ENCODE results near the gene RANBP10. TPM values are rescaled to one million over a fixed set of nuclear protein-coding genes. Genes with fewer than 3 reads are reported as not detected.

RANBP10 gene
- total RNA-seq, 1 experiment from 2014 or later, result 13.4 TPM

GRCh38 chr16:67814567-67814966, 8.2 kb upstream of the RANBP10 start:
- DNase-seq (ENCODE audit: low read depth, low spot score) (no peak), ATAC-seq (no peak)
- no TSS peak for BruUV-seq (replicated peaks)
- Histone ChIP-seq H3K4me1 (ENCODE audit: control insufficient read depth, insufficient read depth, low read length) (no peaks in the 10 kb centered on the region), H3K27ac (ENCODE audit: low read length) (no peak overlapping the region), H3K36me3 (ENCODE audit: control insufficient read depth, insufficient read depth, low read length) (no peaks in the 10 kb centered on the region), H3K9me3 (ENCODE audit: control insufficient read depth, insufficient read depth, low read depth, low read length) (no peaks in the 10 kb centered on the region), H3K27me3 (ENCODE audit: control insufficient read depth, insufficient read depth, low read length) (no peaks in the 10 kb centered on the region), H3K4me3 (ENCODE audit: low read depth in 2 of 2, low read length in 2 of 2) (no peak overlapping the region)
- intact Hi-C loops (cut with micrococcal nuclease; ENCODE audit: unreplicated experiment) (no loop called here), in situ Hi-C loops (cut with HindIII; ENCODE audit: low pct_unique_long_range_greater_than_20kb, low sequenced_read_pairs) (no loop called here)
- POLR2A ChIA-PET, result interaction anchor here (0.7 kb wide), 1 partner anchor 273 kb away, joined by 3 read pairs; no protein-coding TSS in a partner anchor
- TF ChIP-seq TCF7L2 (IDR thresholded peaks at IDR 0.05; ENCODE audit: low read depth, low read length), result no peak
- TF ChIP-seq REST (IDR thresholded peaks at IDR 0.05; ENCODE audit: insufficient read depth in 1 of 2, low read depth in 2 of 2, low read length in 1 of 2), result no peak
- no peak for TF ChIP-seq SIN3A (IDR thresholded peaks at IDR 0.05; ENCODE audit: borderline replicate concordance, insufficient read depth, low read depth, low read length)
- no peak for TF ChIP-seq POLR2AphosphoS5 (IDR thresholded peaks at IDR 0.05; ENCODE audit: low read depth, low read length)
- no peak for TF ChIP-seq CTCF (IDR thresholded peaks at IDR 0.05)
- CTCF ChIA-PET, result no interaction called here

- Histone ChIP-seq H3K27ac (ENCODE audit: low read length) (no peak overlapping the region), H3K9me3 (ENCODE audit: control insufficient read depth, insufficient read depth, low read depth, low read length) (no peaks in the 10 kb centered on the region), H3K36me3 (ENCODE audit: control insufficient read depth, insufficient read depth, low read length) (no peaks in the 10 kb centered on the region), H3K4me3 (ENCODE audit: low read depth in 2 of 2, low read length in 2 of 2) (no peak overlapping the region), H3K4me1 (ENCODE audit: control insufficient read depth, insufficient read depth, low read length) (0 out of 2 replicates have a peak, but pooled peaks cover 3% of the 10 kb centered on the region), H3K27me3 (ENCODE audit: control insufficient read depth, insufficient read depth, low read length) (no peaks in the 10 kb centered on the region)
- no peak for ATAC-seq
- BruUV-seq (replicated peaks), result no TSS peak
- DNase-seq (ENCODE audit: low read depth, low spot score), result no peak
- in situ Hi-C loops (cut with HindIII; ENCODE audit: low pct_unique_long_range_greater_than_20kb, low sequenced_read_pairs), result no loop called here
- POLR2A ChIA-PET, result no interaction called here
- intact Hi-C loops (cut with micrococcal nuclease; ENCODE audit: unreplicated experiment), result no loop called here
- no peak for TF ChIP-seq TCF7L2 (IDR thresholded peaks at IDR 0.05; ENCODE audit: low read depth, low read length)
- CTCF ChIA-PET, result no interaction called here
Observed at GRCh38 chr16:67811899-67812298, 5.5 kb upstream of the RANBP10 start.

GRCh38 chr16:67807148-67807682, 855 bp upstream of the RANBP10 start:
- BruUV-seq (replicated peaks), result no TSS peak
- in situ Hi-C loops (cut with HindIII; ENCODE audit: low pct_unique_long_range_greater_than_20kb, low sequenced_read_pairs), result no loop called here
- POLR2A ChIA-PET, result interaction anchor here (0.5 to 0.6 kb wide), 4 partner anchors 15 to 114 kb away, joined by 3 to 7 read pairs (median 5); no protein-coding TSS in a partner anchor

More at GRCh38 chr16:67807148-67807682, 855 bp upstream of the RANBP10 start:
- peaks cover 9% of the 10 kb centered on the region for H3K4me1 ChIP-seq (ENCODE audit: control insufficient read depth, insufficient read depth, low read length)
- H3K36me3 ChIP-seq (ENCODE audit: control insufficient read depth, insufficient read depth, low read length), result no peaks in the 10 kb centered on the region; the same call in 1 of the 2 replicates
- H3K9me3 ChIP-seq (ENCODE audit: control insufficient read depth, insufficient read depth, low read depth, low read length), result no peaks in the 10 kb centered on the region
- H3K27ac ChIP-seq (ENCODE audit: low read length), result peak overlapping the region; percentile 75
- H3K4me3 ChIP-seq (ENCODE audit: low read depth in 2 of 2, low read length in 2 of 2), result peak overlapping the region; percentile 92 to 96
- H3K27me3 ChIP-seq (ENCODE audit: control insufficient read depth, insufficient read depth, low read length), result no peaks in the 10 kb centered on the region
- TF ChIP-seq POLR2AphosphoS5 (IDR thresholded peaks at IDR 0.05; ENCODE audit: low read depth, low read length) (no peak), TCF7L2 (IDR thresholded peaks at IDR 0.05; ENCODE audit: low read depth, low read length) (no peak), SIN3A (IDR thresholded peaks at IDR 0.05; ENCODE audit: borderline replicate concordance, insufficient read depth, low read depth, low read length) (no peak), CTCF (IDR thresholded peaks at IDR 0.05) (no peak; the same call in 1 of the 2 replicates), REST (IDR thresholded peaks at IDR 0.05; ENCODE audit: insufficient read depth in 1 of 2, low read depth in 2 of 2, low read length in 1 of 2) (no peak)
- DNase-seq (ENCODE audit: low read depth, low spot score), result no peak
- peak; percentile 49 for ATAC-seq
- intact Hi-C loops (cut with micrococcal nuclease; ENCODE audit: unreplicated experiment), result loop anchor here (10.0 kb wide), 1 partner anchor 132 kb away; no protein-coding TSS in a partner anchor
- CTCF ChIA-PET, result interaction anchor here (1.3 to 1.9 kb wide), 2 partner anchors 9 to 134 kb away, joined by 4 to 9 read pairs; no protein-coding TSS in a partner anchor
